Endothelial cell of coronary artery (primary cell): ENCODE data around the gene RCHY1. TPM values are rescaled to one million over a fixed set of nuclear protein-coding genes. Genes with fewer than 3 reads are reported as not detected.

Experiments
- total RNA-seq: library from RNA; depleted of rRNA; stranded (reverse); fragments of >200 nt; gene quantifications from 2 replicates; pipeline ENCODE4 v1.2.3, GENCODE V29; 2014

The RCHY1 gene
- total RNA-seq, result 33.9 and 45.5 TPM in 2 replicates

GRCh38 chr4:75514131-75514948 lies at the start of gene RCHY1, which contains the start of gene THAP6:
Gene RCHY1 (minus strand): TSS chr4:75514403. CDS start chr4:75514286, 117 bp downstream.
Gene THAP6 (plus strand): TSS chr4:75514473. CDS start chr4:75515453, 980 bp downstream.

GRCh38 chr4:75555294-75556164 lies 41.3 kb upstream of the RCHY1 start, which contains the start of gene ODAPH:
Gene ODAPH (plus strand): TSS chr4:75556066. CDS start chr4:75556083, 17 bp downstream.

Other genes starting within 250 kb of the RCHY1 start
- 3.5 and 7.8 TPM in 2 replicates for gene THAP6, start 70 bp upstream of the RCHY1 start, total RNA-seq
- not detected in 2 replicates for gene ODAPH, start 41.7 kb upstream of the RCHY1 start, total RNA-seq
- under 0.01 and 0.09 TPM in 2 replicates for gene CDKL2, start 116.1 kb upstream of the RCHY1 start, total RNA-seq
- 174 and 182 TPM in 2 replicates for gene G3BP2, start 159.0 kb upstream of the RCHY1 start, total RNA-seq
- gene USO1, start 210.2 kb upstream of the RCHY1 start, total RNA-seq, result 67.3 and 85.4 TPM in 2 replicates